Activated naive CD4-positive, alpha-beta T cell treated with anti-CD3 and anti-CD28 coated beads for 36 hours (primary cell): ENCODE data around the gene ENAH. TPM values are rescaled to one million over a fixed set of nuclear protein-coding genes. Genes with fewer than 3 reads are reported as not detected.

Experiments
- CTCF ChIA-PET: fragments of 350-600 bp; sonication (Branson Sonifier 250); formaldehyde crosslinking; loops from one replicate; lab custom pipeline; 2021; ENCODE audit warnings: antibody characterized with exemption; lab: Charles Lee
- DNase-seq: peaks from one replicate; pipeline ENCODE4 v3.0.0-alpha.2; 2020
- H3K27ac Mint-ChIP-seq: one replicate; pipeline ENCODE4 v1.8.0; 2021; ENCODE audit warnings: mild to moderate bottlenecking, mixed read lengths
- H3K27me3 Mint-ChIP-seq: one replicate; pipeline ENCODE4 v1.8.0; 2021; ENCODE audit warnings: low read depth, mixed read lengths
- H3K36me3 Mint-ChIP-seq: one replicate; pipeline ENCODE4 v1.8.0; 2021; ENCODE audit warnings: low read depth, mixed read lengths
- H3K4me1 Mint-ChIP-seq: one replicate; pipeline ENCODE4 v1.8.0; 2021; ENCODE audit warnings: low read depth, mixed read lengths
- H3K4me3 Mint-ChIP-seq: one replicate; pipeline ENCODE4 v1.8.0; 2021; ENCODE audit warnings: mild to moderate bottlenecking, moderate library complexity, mixed read lengths
- H3K9me3 Mint-ChIP-seq: one replicate; pipeline ENCODE4 v1.8.0; 2021; ENCODE audit warnings: mixed read lengths
- intact Hi-C: fragments of 100-400 bp; cut with micrococcal nuclease; formaldehyde crosslinking; loops from one replicate; pipeline ENCODE4 v1.15.1; 2023
- total RNA-seq, 2 experiments: library from RNA; stranded (reverse); gene quantifications; one replicate each; pipeline ENCODE4 v1.2.3, GENCODE V29; 2021

ENAH gene
- total RNA-seq, 2 experiments from 2014 or later = 0.91 to 2.0 TPM

DNA sequence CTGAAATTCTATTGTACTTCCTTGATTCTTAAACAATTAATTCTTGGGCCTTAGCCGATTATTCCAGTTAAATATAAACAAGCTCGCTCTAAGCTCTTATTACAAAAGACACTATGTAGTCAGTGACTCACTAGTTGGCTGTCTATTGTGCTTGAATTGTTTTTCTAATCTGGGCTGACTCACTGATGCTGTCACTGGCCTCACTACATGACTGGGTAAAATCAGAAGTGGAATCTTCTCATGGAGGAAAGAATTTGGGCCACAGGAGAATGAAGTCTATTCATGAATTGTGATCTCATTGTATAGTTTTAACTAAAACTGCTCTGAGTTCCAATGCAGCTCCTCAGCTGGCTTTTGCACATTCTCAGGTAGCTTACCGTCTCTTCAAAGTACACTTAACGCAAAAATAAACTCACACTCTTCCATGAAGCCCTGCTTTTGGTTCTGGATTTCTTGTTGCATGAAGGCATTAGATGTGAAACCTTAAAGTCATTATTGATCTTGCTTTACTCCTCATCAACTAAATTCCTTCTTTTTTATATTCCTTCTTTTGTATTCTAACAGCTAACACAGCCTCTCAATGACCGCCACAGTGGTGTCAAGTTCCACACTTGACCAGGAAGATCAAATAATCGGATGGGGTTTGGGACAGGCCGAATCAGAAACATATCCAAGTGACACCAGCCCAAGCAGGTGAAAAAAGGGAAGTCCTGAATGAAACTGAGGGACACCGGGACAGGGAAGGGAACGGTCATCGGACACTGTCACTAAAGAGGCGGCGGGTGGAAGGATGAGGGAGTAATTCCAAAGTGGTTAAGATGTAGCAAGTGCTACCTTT, 144.2 kb downstream of the ENAH start:
- Mint-ChIP-seq H3K27ac (no peak overlapping the region), H3K27me3 (peaks cover 2% of the 10 kb centered on the region), H3K4me3 (no peak overlapping the region), H3K36me3 (no peaks in the 10 kb centered on the region), H3K9me3 (no peaks in the 10 kb centered on the region), H3K4me1 (peaks cover 16% of the 10 kb centered on the region)
- peak; percentile 35 for DNase-seq
- intact Hi-C loops = no loop called here
- CTCF ChIA-PET = interaction anchor here (1.3 to 1.5 kb wide), 3 partner anchors 30 to 454 kb away, joined by 3 to 4 read pairs (median 4); no protein-coding TSS in a partner anchor

DNA sequence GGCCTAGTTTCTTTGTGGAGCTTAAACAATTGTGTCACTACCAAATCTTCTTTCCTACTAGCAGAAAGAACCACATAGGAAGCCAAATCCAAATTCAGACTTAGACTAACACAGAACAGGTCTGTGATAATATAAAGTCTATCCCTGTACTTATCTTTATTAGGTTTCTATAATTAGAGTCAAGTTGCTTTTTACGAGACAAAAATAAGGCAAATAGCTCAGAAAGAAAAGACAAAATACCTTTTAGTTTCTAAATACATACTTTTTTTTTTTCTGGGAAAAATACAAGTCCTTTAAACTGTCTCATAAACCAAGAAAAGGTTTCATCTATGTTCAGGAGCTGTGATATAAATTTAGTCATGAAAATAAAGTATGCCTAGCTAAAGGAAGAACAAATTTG, 146.2 kb downstream of the ENAH start:
- peaks cover 16% of the 10 kb centered on the region for H3K4me1 Mint-ChIP-seq
- H3K27ac Mint-ChIP-seq = no peak overlapping the region
- DNase-seq = no peak
- H3K9me3 Mint-ChIP-seq = no peaks in the 10 kb centered on the region
- no peaks in the 10 kb centered on the region for H3K36me3 Mint-ChIP-seq
- H3K4me3 Mint-ChIP-seq = no peak overlapping the region
- no peaks in the 10 kb centered on the region for H3K27me3 Mint-ChIP-seq
- intact Hi-C loops = no loop called here
- CTCF ChIA-PET = interaction anchor here (0.6 to 1.4 kb wide), 2 partner anchors 44 to 63 kb away, joined by 3 read pairs; no protein-coding TSS in a partner anchor

GRCh38 chr1:225504776-225505175, 148.1 kb downstream of the ENAH start:
- CTCF ChIA-PET = interaction anchor here (0.6 kb wide), 1 partner anchor 9 kb away, joined by 3 read pairs; no protein-coding TSS in a partner anchor
- no peaks in the 10 kb centered on the region for H3K9me3 Mint-ChIP-seq
- no peak for DNase-seq
- H3K27ac Mint-ChIP-seq = no peak overlapping the region
- no peaks in the 10 kb centered on the region for H3K36me3 Mint-ChIP-seq
- intact Hi-C loops = no loop called here
- peaks cover 12% of the 10 kb centered on the region for H3K4me1 Mint-ChIP-seq
- no peaks in the 10 kb centered on the region for H3K27me3 Mint-ChIP-seq
- no peak overlapping the region for H3K4me3 Mint-ChIP-seq

DNA sequence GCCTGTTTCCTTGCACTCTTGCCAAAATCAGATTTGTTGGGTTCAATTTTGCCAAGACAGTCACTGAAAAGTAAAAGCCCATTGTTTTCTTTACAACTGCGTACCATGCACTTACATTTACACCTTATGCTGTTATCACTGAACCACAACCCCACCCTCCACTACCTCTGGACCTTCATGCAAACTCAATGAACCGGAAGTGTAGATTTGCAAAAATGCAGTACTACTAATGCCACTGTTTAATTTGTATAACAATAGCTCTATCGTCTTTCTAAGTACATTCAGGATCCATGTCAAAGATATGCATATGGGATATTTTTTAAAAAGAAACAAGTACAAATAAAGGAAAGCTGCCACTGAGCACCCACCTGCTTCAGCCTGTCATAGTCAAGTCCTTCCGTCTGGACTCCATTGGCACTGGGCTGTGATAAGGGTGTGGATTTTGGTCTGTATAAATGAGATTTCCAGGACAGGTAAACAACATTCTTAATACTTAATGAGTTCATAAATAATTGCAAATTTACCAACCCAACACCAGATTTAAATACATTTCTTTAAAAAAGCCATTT, 152.2 kb downstream of the ENAH start:
- intact Hi-C loops = no loop called here
- H3K36me3 Mint-ChIP-seq = no peaks in the 10 kb centered on the region
- peaks cover 11% of the 10 kb centered on the region for H3K4me1 Mint-ChIP-seq
- no peak overlapping the region for H3K27ac Mint-ChIP-seq
- no peak overlapping the region for H3K4me3 Mint-ChIP-seq
- H3K27me3 Mint-ChIP-seq = no peaks in the 10 kb centered on the region
- no peaks in the 10 kb centered on the region for H3K9me3 Mint-ChIP-seq
- CTCF ChIA-PET = no interaction called here
- no peak for DNase-seq

- Mint-ChIP-seq H3K27me3 (no peaks in the 10 kb centered on the region), H3K4me1 (peaks cover 15% of the 10 kb centered on the region), H3K9me3 (no peaks in the 10 kb centered on the region), H3K27ac (no peak overlapping the region), H3K36me3 (no peaks in the 10 kb centered on the region), H3K4me3 (no peak overlapping the region)
- DNase-seq = no peak
- CTCF ChIA-PET = interaction anchor here (1.2 to 1.6 kb wide), 2 partner anchors 17 to 26 kb away, joined by 3 to 4 read pairs; no protein-coding TSS in a partner anchor
- intact Hi-C loops = no loop called here
These were observed 154.3 kb downstream of the ENAH start for GRCh38 chr1:225498549-225499136.

DNA sequence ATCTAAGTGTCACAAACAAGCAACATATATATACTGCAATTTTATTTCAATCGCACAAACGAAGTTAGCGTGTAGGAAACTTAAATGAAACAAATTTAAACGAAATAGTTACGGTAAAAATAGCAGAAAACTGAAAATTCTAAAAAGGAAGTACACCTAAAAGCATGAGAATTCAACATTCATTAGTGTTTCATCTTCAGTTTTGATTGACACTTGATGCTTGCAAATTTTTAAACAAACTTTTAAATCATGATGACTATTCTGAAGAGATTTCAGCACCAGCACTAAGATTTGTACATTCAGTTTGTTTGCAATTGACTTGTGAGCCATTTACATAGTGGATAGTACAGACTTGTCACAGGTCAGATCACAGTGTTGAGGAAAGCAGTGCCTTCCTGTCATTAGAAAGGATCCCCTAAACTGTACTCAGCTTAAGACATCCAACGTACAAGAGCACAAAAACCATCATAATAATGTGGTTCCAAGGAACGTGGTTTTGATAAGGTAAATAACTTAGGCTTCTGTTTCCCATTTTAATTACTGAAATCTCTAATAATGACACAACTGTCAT, 158.0 kb downstream of the ENAH start:
- no peak overlapping the region for H3K27ac Mint-ChIP-seq
- H3K9me3 Mint-ChIP-seq = no peaks in the 10 kb centered on the region
- H3K36me3 Mint-ChIP-seq = no peaks in the 10 kb centered on the region
- no peak for DNase-seq
- H3K4me3 Mint-ChIP-seq = no peak overlapping the region
- intact Hi-C loops = no loop called here
- CTCF ChIA-PET = no interaction called here
- H3K4me1 Mint-ChIP-seq = peaks cover 15% of the 10 kb centered on the region
- no peaks in the 10 kb centered on the region for H3K27me3 Mint-ChIP-seq

- intact Hi-C loops = no loop called here
These were observed 159.2 kb downstream of the ENAH start for GRCh38 chr1:225493591-225494246.

GRCh38 chr1:225488676-225489075, 164.2 kb downstream of the ENAH start:
- no peak for DNase-seq
- H3K4me3 Mint-ChIP-seq = no peak overlapping the region
- H3K36me3 Mint-ChIP-seq = no peaks in the 10 kb centered on the region
- no peaks in the 10 kb centered on the region for H3K27me3 Mint-ChIP-seq
- no peaks in the 10 kb centered on the region for H3K4me1 Mint-ChIP-seq
- intact Hi-C loops = no loop called here
- no peak overlapping the region for H3K27ac Mint-ChIP-seq
- CTCF ChIA-PET = interaction anchor here (0.8 to 1.5 kb wide), 2 partner anchors 14 to 289 kb away, joined by 3 to 6 read pairs; partner anchors contain the start of gene SRP9
- H3K9me3 Mint-ChIP-seq = no peaks in the 10 kb centered on the region

More at GRCh38 chr1:225493591-225494246, 159.2 kb downstream of the ENAH start:
- CTCF ChIA-PET = interaction anchor here (1.0 kb wide), 1 partner anchor 13 kb away, joined by 6 read pairs; no protein-coding TSS in a partner anchor
- H3K4me3 Mint-ChIP-seq = no peak overlapping the region
- H3K27me3 Mint-ChIP-seq = no peaks in the 10 kb centered on the region
- peaks cover 14% of the 10 kb centered on the region for H3K4me1 Mint-ChIP-seq
- no peak for DNase-seq
- H3K36me3 Mint-ChIP-seq = no peaks in the 10 kb centered on the region
- H3K27ac Mint-ChIP-seq = no peak overlapping the region
- H3K9me3 Mint-ChIP-seq = no peaks in the 10 kb centered on the region

GRCh38 chr1:225486856-225487255, 166.1 kb downstream of the ENAH start:
- no peaks in the 10 kb centered on the region for H3K27me3 Mint-ChIP-seq
- CTCF ChIA-PET = interaction anchor here (0.9 kb wide), 1 partner anchor 9 kb away, joined by 4 read pairs; no protein-coding TSS in a partner anchor
- no peak overlapping the region for H3K4me3 Mint-ChIP-seq
- DNase-seq = no peak
- no peaks in the 10 kb centered on the region for H3K4me1 Mint-ChIP-seq
- no peak overlapping the region for H3K27ac Mint-ChIP-seq
- no peaks in the 10 kb centered on the region for H3K9me3 Mint-ChIP-seq
- H3K36me3 Mint-ChIP-seq = no peaks in the 10 kb centered on the region
- intact Hi-C loops = no loop called here

DNA sequence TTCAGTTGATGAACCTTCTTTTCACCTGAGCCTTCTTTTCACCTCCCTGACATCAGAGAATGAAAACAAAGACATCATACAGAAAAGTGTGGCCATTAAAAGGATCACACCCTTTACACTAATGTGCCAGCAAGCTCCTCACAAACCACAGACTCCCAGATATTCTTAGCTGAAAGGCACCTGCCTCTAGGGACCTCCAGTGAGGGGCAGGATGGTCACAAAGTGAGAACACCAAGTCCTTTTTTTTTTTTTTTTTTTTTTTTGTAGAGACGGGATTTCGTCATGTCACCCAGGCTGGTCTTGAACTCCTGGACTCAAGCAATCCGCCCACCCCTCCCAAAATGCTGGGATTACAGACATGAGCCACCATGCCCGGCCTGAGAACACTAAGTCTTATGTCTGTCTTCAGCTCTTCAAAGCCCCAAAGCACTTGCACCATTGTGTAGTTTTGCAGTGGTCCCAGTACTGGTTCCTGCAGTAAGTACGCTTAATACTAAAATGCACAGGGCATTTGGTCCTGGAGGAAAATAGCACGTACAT, 166.9 kb downstream of the ENAH start:
- CTCF ChIA-PET = interaction anchor here (1.6 to 2.4 kb wide), 2 partner anchors 11 to 484 kb away, joined by 4 to 9 read pairs; no protein-coding TSS in a partner anchor
- intact Hi-C loops = no loop called here
- H3K27me3 Mint-ChIP-seq = no peaks in the 10 kb centered on the region

GRCh38 chr1:225485226-225485625, 167.7 kb downstream of the ENAH start:
- Mint-ChIP-seq H3K9me3 (no peaks in the 10 kb centered on the region), H3K4me3 (no peak overlapping the region), H3K4me1 (no peaks in the 10 kb centered on the region), H3K36me3 (no peaks in the 10 kb centered on the region), H3K27me3 (no peaks in the 10 kb centered on the region), H3K27ac (no peak overlapping the region)
- CTCF ChIA-PET = interaction anchor here (1.6 to 2.4 kb wide), 5 partner anchors 10 to 485 kb away, joined by 4 to 9 read pairs (median 4); no protein-coding TSS in a partner anchor
- intact Hi-C loops = no loop called here
- DNase-seq = no peak

More for the DNA sequence above, 166.9 kb downstream of the ENAH start:
- no peak overlapping the region for H3K27ac Mint-ChIP-seq
- H3K36me3 Mint-ChIP-seq = no peaks in the 10 kb centered on the region
- no peaks in the 10 kb centered on the region for H3K9me3 Mint-ChIP-seq
- H3K4me3 Mint-ChIP-seq = no peak overlapping the region
- H3K4me1 Mint-ChIP-seq = no peaks in the 10 kb centered on the region
- no peak for DNase-seq
